Skin of body (tissue), 2 donors: ENCODE data around the gene GLT6D1. TPM values are rescaled to one million over a fixed set of nuclear protein-coding genes. Genes with fewer than 3 reads are reported as not detected.
"Not testable (repeated sequence)": the region's sequence is repeated elsewhere in the genome, so short reads cannot be mapped to it uniquely, and the experiment has no call there.

Source experiments
- DNase-seq: peaks from one replicate; lab custom pipeline; 2025; lab: John Stamatoyannopoulos, UW
- total RNA-seq: library from RNA; depleted of rRNA; stranded (reverse); fragments of >200 nt; gene quantifications from one replicate; pipeline ENCODE4 v1.2.3, GENCODE V29; 2014

GLT6D1 gene
- total RNA-seq, 1 donor from 2014 or later: not detected

DNA sequence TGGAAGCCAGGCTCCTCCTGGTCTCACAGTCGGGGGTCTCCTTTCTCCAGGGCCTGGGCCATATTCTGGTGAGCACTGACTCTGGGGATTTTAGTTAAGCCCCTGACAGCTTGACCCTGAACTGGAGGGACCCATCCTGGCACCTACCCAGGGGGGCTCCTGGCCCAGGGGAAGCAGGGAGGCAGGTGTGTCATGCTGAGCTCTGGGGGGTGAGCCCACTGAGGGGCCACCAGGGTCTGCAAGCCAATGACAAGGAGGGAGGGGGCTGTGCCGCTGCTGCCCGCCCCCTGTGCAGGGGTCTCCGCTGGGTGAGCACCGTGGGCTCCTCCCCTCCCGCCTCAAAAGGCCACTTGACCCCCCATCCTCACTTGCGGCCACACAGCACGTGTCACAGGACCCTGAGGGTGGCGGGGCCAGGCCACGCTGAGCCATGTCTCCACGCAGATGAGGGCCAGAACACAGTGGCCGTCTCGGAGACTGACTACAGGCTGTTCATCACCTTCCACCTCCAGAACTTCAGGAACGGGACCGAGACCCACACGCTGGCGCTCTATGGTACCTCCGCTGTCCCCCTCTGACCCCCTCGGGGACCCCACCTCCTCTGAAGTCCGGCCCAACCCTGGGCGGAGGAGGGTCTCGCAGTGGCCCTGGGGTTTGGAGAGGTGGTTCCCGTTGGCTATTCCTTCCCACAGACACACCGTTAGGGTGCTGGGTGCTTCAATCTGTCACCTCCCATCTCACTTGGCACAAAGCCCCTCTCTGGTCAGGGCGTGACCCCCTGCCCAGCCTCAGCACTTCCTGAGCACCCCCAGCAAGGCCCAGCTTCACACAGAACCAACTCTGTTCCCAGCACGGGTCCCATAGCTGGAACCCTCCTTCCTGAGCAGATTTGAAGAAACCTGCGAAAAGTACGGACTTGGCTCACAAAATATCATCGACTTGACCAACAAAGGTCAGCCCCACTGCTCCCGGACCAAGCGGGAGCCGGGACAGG, 25.8 kb upstream of the GLT6D1 start:
- no peak for DNase-seq

DNA sequence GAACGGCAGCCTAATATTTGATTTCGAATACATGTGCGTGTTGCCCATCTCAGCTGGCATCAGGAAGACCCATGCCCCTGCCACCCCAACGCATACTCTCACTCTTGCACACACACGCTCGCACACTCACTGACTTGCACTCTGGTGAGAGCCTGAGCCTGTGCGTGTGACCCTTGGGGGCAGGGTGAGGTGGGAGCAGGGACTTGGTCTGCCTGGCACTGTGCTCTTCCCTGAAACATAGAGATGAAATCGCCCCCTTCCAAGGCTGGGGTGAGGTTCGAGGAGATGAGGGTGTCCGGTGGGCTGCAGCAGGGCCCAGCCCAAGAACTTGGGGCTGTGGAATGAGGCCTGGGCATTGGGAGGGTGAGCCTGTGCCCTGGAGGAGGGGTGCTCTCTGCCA, 24.9 kb upstream of the GLT6D1 start:
- no peak for DNase-seq

DNA sequence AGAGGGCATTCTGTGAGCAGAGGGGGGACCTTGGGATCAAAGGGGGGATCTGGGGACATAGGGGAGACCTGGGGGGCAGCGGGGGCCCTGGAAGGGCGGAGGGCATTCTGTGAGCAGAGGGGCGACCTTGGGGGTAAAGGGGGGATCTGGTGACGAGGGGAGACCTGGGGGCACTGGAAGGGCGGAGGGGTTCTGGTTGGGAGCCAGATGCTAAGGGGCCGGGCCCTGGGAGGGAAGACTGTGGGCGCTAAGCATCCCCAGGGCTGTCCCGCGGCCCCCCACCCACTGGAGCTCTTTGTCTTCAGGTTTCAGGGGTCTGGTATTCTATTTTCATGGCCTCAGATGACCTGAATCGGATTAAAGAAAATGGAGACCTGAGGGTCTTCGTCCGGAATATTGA, 24.5 kb upstream of the GLT6D1 start:
- DNase-seq: no peak

DNA sequence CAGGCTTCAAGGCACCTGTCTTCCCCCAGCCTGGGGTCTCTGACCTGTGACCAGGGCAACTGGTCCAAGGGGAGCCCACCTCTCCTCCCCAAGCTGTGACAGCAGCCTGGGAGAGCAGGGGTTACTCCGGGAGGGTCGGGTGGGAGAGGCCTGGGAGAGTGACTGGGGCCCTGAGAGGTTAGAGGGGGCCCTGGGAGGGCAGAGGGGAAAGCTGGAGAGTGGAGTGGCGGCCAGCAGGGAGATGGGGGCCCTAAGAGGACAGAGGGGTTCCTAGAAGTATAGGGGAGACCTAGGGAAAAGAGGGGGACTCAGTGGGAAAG, 24.1 kb upstream of the GLT6D1 start:
- no peak for DNase-seq

DNA sequence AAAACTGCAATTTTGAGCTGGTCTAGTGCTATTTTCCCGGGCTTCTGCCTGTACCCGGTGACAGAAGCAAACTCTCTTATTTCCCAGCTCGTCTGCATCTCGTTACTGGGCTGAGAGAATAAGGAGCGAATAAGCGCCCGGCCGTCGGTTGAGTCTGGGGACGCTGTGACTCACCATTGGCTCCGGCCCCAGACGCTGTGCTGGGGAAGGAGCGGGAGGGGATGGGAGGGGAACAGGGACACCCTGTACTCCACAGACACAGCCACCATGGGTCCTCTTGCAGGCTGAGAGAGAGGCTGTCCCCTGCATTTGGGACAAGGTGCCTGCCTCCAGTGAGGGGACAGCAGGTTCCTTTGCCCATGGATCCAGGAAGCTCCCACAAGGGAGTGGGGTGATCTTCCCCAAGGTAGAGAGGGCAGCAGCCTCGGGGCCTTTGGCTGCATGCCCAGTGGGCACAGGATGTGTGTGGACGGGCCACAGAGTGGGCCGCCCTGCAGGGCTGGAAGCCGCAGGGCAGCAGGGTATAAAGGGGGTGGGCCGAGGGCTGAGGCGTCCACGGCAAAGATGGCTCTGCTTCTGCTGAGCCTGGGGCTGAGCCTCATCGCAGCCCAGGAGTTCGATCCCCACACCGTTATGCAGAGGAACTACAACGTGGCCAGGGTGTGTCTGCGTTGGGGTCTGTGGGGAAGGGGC, 23.6 kb upstream of the GLT6D1 start, which contains the start of gene LCN9:
Gene LCN9 (plus strand): TSS at position 552 of the 693 bp plus-strand sequence. CDS start 13 bp downstream, at position 565.
- no peak for DNase-seq

DNA sequence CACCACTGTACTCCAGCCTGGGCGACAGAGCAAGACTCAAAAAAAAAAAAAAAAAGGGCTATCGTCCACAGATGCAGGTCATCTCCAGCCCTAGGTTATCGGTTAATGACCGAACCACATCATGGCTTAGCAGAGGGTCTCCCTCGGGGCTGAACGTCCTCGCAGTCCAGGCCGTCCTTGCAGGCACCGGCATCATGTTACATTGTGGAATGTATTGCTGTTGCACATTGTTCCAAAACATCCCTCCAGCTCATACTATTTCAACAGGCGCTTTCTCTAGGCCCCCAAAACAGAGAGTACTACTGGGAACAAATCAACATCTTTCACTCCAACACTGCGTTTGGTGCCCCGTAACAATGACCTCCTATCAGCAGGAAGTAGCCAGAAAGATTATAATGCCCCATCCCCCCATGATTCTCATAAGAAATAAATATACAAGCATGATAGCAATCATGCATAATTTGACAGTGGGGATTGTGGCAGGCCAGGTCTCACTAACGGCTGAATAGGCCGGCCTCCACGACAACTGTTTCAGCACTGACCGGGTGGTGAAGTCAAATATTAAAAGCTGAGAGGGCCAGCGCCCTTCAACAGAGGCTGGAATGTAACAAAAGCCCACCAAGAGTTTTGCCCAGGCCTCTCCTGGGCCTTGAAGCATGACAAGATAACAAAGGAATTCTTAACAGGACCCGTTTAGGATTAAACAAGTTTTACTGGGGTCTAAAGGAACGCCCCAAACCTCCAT, 22.6 kb upstream of the GLT6D1 start:
- no peak for DNase-seq

DNA sequence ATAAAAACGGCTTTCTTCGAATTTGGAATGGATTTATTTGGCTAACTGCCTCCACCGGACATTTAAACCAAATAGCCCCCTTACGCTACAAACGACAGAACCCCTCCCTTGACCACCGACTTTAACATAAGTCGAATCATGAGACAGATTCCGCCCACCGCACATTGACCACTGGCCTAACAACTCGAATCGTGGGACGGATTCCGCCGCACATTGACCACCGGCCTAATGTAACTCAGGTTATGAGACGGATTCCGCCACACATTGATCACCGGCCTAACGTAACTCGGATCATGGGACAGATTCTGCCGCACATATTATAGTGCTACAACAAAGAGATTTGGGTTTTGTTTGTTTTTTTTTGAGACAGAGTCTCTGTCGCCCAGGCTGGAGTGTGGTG, 21.1 kb upstream of the GLT6D1 start:
- no peak for DNase-seq

DNA sequence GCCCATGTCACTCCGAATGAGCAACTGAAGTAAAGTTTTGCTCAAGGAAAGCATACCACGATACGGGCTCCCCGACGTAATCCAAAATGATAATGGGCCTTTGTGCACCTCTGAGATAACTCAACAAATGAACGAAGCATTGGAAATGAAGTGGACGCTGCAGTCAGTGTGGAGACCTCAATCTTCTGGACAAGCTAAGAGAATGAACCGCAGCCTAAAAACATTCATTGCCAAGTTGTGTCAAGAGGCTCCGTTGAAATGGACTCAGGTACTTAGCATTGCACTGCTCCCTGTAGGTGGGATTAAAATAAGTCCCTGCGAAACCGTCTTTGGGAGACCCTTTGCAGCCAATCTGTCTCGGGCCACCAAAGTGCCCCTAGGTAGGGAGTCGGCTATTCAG, 19.9 kb upstream of the GLT6D1 start:
- no peak for DNase-seq

DNA sequence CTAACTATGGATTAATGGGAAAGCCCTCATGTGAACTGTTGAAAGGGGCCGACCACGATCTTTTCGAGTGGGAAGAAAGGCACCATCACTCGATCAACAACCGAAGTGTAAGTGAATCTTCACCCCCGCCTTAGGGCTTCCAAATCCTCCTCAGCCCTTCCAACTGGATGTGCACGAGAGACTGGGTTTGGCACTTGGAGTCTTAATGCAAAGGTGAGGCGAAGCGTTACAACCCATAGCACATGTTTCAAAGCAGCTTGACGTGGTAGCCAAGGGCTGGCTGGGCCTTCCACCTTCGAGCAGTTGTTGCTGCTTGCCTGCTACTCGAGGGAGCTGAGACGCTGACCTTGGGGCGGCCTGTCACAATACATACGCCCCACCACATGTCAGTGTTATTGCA, 18.1 kb upstream of the GLT6D1 start:
- DNase-seq: no peak

DNA sequence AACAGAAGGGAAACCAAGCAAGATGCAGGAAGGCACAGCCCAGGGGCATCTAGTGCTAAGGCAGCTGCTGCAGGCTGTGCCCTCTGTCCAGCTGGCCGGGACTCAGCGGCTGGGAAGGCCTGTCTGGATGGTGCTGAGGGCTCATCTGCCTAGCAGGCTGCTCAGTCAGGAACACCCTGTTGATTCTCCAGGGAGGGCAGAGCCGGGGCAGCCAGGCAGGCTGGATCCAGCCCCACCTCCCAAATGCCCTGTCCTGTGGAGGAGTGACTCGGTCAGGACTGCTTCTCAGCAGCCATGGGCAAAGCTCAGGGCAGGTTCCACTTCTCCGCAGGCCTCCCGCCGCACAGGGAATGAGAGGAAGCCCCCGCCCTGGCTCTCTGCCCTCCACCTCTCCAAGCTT, 16.0 kb upstream of the GLT6D1 start:
- no peak for DNase-seq

DNA sequence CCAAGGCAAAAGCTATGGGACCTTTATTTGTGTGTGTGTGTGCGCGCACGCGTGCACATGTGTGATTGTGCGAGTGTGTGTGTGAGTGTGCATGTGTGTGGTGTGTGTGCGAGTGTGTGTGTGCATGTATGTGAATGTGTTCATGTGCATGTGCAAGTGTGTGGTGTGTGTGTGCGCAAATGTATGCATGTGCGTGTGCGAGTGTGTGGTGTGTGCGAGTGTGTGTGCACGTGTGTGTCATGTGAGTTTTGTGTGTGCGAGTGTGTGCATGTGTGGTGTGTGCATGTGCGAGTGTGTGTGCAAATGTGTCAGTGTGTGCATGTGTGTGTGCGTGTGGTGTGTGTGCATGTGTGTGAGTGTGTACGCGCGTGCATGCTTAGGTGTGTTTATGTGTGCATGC, 11.1 kb upstream of the GLT6D1 start:
- no peak for DNase-seq

DNA sequence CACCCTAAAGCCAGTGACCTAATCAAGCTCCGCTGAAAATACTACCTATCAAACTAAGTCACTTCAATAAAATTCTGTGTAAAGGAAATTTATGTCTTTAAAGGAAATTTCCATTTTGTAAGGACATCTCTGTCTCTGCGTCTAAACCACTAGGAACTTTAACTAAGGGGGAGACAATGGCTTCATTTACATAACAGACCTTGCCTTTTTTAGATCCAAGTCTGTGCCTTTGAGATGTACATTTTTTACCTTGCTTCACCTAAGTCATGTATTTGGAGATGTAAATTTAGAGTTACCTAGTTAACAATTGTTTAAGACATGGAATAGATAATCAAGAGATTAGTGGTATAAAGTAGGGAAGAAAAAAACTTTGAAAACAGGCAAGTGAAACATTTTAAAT, 10.2 kb upstream of the GLT6D1 start:
- no peak for DNase-seq

DNA sequence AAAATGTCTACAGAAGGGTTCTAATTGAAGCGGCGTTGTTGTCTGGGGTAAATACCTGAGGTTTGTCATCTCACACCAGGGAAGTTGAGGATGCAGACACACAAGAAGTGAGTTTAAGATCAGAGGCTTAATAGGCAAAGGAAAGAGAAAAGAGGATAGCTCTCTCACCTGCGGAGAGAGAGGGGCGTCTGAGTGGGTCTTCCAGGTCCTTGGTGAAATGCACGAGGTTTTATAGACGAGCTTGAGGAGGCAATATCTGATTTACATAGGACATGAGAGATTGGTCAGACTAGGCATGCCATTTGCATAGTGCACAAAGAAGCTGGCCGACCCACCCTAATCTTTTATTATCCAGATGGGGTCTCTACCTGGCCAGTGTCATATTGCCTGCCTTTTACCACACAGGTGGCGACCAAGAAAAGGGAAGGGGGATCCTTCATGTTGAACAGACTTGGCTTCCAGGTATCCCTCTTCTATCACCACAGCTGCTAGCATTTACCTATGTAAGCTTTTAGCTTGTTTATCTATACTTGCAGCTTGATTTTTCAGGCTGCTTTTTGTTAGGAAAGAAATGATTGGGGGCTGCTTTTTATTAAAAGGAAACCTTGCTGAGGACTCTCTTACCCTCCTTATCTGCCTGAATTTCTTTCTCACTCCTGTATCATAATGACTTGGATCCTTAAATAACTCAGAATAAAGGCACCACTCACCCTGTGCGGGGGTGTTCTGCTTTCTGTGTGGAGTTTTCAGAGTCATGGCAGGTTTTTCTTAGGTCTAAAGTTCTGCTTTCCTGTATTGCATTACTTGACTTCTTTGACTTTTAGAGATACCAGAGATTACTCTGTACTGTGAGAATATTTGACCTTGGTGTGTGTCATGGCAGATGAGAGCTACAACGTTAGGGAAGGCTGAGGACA, 9.4 kb upstream of the GLT6D1 start:
- no peak for DNase-seq

DNA sequence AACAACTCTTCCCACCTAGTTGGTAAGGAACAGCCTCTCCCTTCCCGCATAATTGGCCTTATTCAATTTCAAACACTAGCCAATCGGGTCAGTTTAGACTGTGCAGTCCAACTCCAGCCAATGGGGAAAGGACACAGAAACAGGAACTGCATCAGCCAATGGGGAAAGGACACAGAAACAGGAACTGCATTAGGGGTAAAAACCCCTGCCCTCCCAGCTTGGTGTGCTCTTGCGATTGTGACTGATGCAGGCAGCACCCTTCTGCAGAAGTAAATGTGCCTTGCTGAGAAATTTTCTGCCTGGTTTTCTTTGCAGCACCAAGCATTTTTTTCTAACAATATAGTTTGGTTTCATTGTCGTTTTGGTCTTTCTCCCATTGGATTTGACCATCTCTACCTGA, 8.5 kb upstream of the GLT6D1 start:
- no peak for DNase-seq

DNA sequence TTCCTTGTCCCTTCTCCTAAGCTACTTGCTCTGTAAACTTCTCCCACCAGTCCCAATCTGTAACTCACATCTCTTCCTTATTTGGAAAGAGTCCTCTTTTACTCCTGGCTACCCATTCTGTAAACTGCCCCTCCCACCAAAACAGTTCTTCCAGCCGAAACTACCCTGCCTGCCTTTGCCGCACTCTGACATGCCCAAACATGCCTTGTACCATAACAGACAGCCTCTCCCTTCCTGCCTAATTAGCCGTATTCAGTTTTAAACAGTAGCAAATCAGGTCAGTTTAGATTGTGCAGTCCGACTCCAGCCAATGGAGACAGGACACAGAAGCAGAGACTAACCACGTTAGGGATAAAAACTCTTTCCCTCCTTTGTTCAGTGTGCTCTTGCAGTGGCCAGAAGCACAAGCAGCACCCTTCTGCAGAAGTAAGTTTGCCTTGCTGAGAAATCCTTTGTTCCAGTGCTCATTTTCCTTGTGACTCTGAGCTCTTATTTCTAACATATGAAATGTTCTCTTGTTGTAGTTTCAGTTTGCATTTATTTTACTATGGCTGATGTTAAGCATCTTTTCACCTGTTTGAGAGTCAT, 5.4 kb upstream of the GLT6D1 start:
- DNase-seq: no peak

DNA sequence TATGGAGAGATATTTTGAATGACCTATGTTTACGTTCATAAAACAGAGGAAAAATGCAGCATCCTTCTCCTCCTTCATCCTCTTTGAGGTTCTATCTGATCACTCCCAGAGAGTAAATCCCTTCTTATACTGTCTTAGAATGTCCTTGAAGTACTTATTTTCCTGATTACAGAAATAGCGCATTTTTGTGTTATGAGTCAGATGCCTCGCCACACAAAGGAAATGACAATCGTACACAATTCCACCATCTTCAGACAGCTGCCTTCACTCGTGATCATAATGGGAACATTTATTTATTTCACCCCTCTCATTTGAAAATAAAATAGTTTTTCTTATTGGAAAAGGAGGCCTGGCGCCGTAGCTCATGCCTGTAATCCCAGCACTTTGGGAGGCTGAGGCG, 2.4 kb upstream of the GLT6D1 start:
- DNase-seq: no peak

DNA sequence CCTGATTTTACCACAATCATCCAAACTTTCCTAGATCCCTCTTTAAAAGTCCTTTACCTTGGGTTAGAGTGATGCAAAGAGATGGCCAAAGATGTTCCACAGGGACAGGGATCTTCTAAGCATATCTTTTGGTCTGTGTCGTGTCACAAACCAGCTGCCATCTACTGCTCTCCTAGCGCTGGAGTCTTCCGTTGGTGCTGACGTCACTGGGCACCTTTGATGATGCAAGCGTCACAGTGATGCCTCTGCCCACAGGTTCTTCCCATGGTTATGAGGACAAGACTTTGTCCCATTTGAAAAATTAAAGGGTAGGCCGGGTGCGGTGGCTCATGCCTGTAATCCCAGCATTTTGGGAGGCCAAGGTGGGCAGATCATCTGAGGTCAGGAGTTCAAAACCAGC, 1.7 kb upstream of the GLT6D1 start:
- DNase-seq: no peak

DNA sequence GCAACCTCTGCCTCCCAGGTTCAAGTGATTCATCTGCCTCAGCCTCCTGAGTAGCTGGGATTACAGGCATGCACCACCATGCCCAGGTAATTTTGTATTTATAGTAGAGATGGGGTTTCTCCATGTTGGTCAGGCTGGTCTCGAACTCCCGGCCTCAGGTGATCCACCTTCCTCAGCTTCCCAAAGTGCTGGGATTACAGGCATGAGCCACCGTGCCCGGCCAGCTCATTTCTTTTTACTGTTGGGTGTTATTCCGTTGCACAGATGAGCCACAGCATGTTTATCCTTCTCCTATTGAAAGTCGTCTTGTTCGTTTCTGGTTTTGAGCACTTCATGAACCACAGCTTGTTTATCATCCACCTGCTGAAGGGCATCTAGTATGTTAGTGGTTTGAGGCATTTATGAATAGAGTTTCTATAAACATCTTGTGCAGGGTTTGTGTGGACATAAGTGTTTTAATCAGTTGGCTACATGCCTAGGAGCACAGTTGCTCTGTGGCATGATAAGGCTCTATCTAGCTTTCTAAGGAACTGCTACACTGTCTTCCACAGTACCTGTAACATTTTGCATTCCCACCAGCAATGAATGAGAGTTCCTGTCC, 2.3 kb downstream of the GLT6D1 start:
- not testable (repeated sequence) for DNase-seq

DNA sequence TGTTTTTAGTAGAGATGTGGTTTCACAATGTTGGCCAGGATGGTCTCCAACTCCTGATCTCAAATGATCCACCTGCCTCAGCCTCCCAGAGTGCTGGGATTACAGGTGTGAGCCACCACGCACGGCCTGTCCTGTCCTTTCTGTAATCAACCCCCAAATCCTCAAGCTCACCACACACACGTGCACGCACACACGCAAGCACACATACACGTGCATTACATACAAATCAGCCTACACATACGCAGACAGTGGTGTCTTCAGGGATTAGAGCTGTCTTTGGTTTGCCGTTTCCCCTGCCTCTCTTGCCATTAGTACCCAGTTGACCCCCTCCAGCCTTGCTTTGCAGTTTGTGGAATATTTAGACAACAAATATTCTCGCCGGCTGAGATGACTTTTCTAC, 6.5 kb downstream of the GLT6D1 start:
- no peak for DNase-seq

DNA sequence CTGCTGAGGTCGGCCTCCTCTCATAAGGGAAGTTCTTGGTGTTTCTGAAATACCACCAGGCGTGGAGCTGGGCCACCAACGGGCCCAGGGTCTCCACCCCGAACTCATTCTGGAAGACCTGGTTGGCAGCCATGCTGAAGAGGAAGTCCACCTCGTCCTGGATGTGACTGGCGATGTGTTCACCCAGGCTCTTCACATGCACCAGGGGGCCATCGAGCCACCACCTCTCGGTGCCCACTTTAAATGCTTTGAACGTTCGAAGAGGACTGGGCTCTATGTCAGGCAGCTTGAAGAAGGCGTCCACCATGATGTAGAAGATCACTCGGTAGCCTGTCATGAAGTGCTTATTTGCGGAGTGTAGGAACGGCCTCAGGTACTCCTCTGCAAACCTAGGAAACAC, 15.1 kb downstream of the GLT6D1 start:
- DNase-seq: no peak
